IMR-90 (cell line): ENCODE results near the gene TMEM215. TPM values are rescaled to one million over a fixed set of nuclear protein-coding genes. Genes with fewer than 3 reads are reported as not detected.

Source experiments
- ATAC-seq: fragments of 200-7000 bp; cut with Tn5 transposase; 2 replicates; pipeline ENCODE4 v1.9.1; 2020; ENCODE audit warnings: low read depth, mild to moderate bottlenecking, moderate library complexity
- BruUV-seq: library from RNA; stranded (reverse); fragments of 400-500 nt; replicated peaks from 2 replicates; lab custom pipeline; 2021; lab: Mats Ljungman, UMichigan
- CTCF ChIA-PET: fragments of 300-600 bp; formaldehyde crosslinking; extraction: SDS; loops from one replicate; lab custom pipeline; 2021; ENCODE audit warnings: antibody characterized with exemption; lab: Yijun Ruan, JAX
- POLR2A ChIA-PET: fragments of 300-600 bp; sonication (Branson Sonifier 250); formaldehyde crosslinking; loops from one replicate; lab custom pipeline; 2022; ENCODE audit warnings: antibody characterized with exemption; ENCODE audit not compliant: unreplicated experiment; lab: Charles Lee
- DNase-seq: peaks from one replicate; pipeline ENCODE4 v3.0.0; 2013
- H2AFZ ChIP-seq: replicated peaks from 2 replicates; pipeline ENCODE3; 2013; ENCODE audit warnings: low read length, mild to moderate bottlenecking; ENCODE audit not compliant: poor library complexity
- H2AK5ac ChIP-seq: 2 replicates; pipeline ENCODE4 v1.6.1; 2013; ENCODE audit warnings: low read depth, low read length, inconsistent platforms
- H2AK9ac ChIP-seq: replicated peaks from 2 replicates; pipeline ENCODE3; 2013; ENCODE audit warnings: mild to moderate bottlenecking, low read depth, low read length, moderate library complexity; ENCODE audit not compliant: poor library complexity
- H2BK120ac ChIP-seq: 2 replicates; pipeline ENCODE4 v1.6.1; 2013; ENCODE audit warnings: low read depth, low read length, inconsistent platforms
- H2BK15ac ChIP-seq: 3 replicates; pipeline ENCODE4 v1.6.1; 2013; ENCODE audit warnings: low read depth, low read length, inconsistent platforms
- H2BK20ac ChIP-seq: 2 replicates; pipeline ENCODE4 v1.6.1; 2013; ENCODE audit warnings: low read depth, mild to moderate bottlenecking, inconsistent platforms, low read length, moderate library complexity
- H2BK5ac ChIP-seq: 2 replicates; pipeline ENCODE4 v1.6.1; 2013; ENCODE audit warnings: mild to moderate bottlenecking, low read depth, low read length, inconsistent platforms; ENCODE audit not compliant: poor library complexity, severe bottlenecking
- H3K14ac ChIP-seq: replicated peaks from 2 replicates; pipeline ENCODE4 v1.6.1; 2013; ENCODE audit warnings: low read depth, low read length, inconsistent platforms
- H3K18ac ChIP-seq: 2 replicates; pipeline ENCODE4 v1.6.1; 2013; ENCODE audit warnings: low read depth, low read length, control low read depth
- H3K23ac ChIP-seq: 2 replicates; pipeline ENCODE4 v1.6.1; 2013; ENCODE audit warnings: low read depth, low read length, inconsistent platforms
- H3K27ac ChIP-seq: 2 replicates; pipeline ENCODE4 v1.5.1; 2013; ENCODE audit warnings: mild to moderate bottlenecking, control low read depth, low read length; ENCODE audit not compliant: insufficient read depth
- H3K27me3 ChIP-seq: 2 replicates; pipeline ENCODE4 v1.6.1; 2013; ENCODE audit warnings: low read length; ENCODE audit not compliant: control insufficient read depth, insufficient read depth
- H3K36me3 ChIP-seq: 2 replicates; pipeline ENCODE4 v1.6.1; 2013; ENCODE audit warnings: low read length, mixed read lengths; ENCODE audit not compliant: control insufficient read depth, insufficient read depth
- H3K4ac ChIP-seq: 2 replicates; pipeline ENCODE4 v1.6.1; 2013; ENCODE audit warnings: low read depth, low read length, inconsistent platforms
- H3K4me1 ChIP-seq: 2 replicates; pipeline ENCODE4 v1.6.1; 2013; ENCODE audit warnings: low read length, mixed read lengths; ENCODE audit not compliant: control insufficient read depth, insufficient read depth
- H3K4me2 ChIP-seq: 2 replicates; pipeline ENCODE4 v1.6.1; 2013; ENCODE audit warnings: low read depth, mild to moderate bottlenecking, control low read depth, low read length, moderate library complexity
- H3K4me3 ChIP-seq: 2 replicates; pipeline ENCODE4 v1.5.1; 2013; ENCODE audit warnings: low read depth, mild to moderate bottlenecking, control low read depth, low read length, moderate library complexity; ENCODE audit not compliant: insufficient read depth
- H3K56ac ChIP-seq: 2 replicates; pipeline ENCODE4 v1.6.1; 2013; ENCODE audit warnings: low read length, inconsistent platforms; ENCODE audit not compliant: insufficient read depth; ENCODE audit errors: extremely low read depth
- H3K79me1 ChIP-seq, 2 experiments: 2 replicates each; pipeline ENCODE4 v1.6.1; 2013; ENCODE audit warnings: low read length in 2 of 2, inconsistent platforms in 1 of 2, low read depth in 1 of 2
- H3K9ac ChIP-seq: 2 replicates; pipeline ENCODE4 v1.6.1; 2013; ENCODE audit warnings: low read depth, low read length, control low read depth
- H3K9me1 ChIP-seq: 2 replicates; pipeline ENCODE4 v1.6.1; 2013; ENCODE audit warnings: low read length, inconsistent platforms; ENCODE audit not compliant: insufficient read depth
- H3K9me3 ChIP-seq: 2 replicates; pipeline ENCODE4 v1.6.1; 2013; ENCODE audit warnings: low read length; ENCODE audit not compliant: control insufficient read depth, insufficient read depth
- H4K20me1 ChIP-seq: 2 replicates; pipeline ENCODE4 v1.6.1; 2013; ENCODE audit warnings: low read length, inconsistent platforms; ENCODE audit not compliant: insufficient read depth
- H4K5ac ChIP-seq: 2 replicates; pipeline ENCODE4 v1.6.1; 2013; ENCODE audit warnings: mild to moderate bottlenecking, low read depth, low read length, control low read depth
- H4K8ac ChIP-seq, 2 experiments: 2 replicates each; pipeline ENCODE4 v1.6.1; 2013; ENCODE audit warnings: low read depth in 2 of 2, low read length in 2 of 2, control low read depth in 1 of 2, inconsistent platforms in 1 of 2
- H4K91ac ChIP-seq: 2 replicates; pipeline ENCODE4 v1.6.1; 2013; ENCODE audit warnings: low read depth, low read length, inconsistent platforms; ENCODE audit not compliant: insufficient read depth
- MAZ ChIP-seq: IDR thresholded peaks from 2 replicates; pipeline ENCODE4 v1.6.1; 2012; ENCODE audit warnings: low read depth, mild to moderate bottlenecking, low read length, improper control_type of control experiment, moderate library complexity, borderline replicate concordance
- MXI1 ChIP-seq: IDR thresholded peaks from 2 replicates; pipeline ENCODE4 v1.6.1; 2012; ENCODE audit warnings: low read depth, mild to moderate bottlenecking, low read length, moderate library complexity, borderline replicate concordance
- WGBS, 2 experiments: methylation state at CpG; one replicate each; pipeline versions ENCODE4 v1.1.5 to v1.1.7; 2013; ENCODE audit warnings: missing lambda C conversion rate in 2 of 2; ENCODE audit not compliant: insufficient read length in 1 of 2; ENCODE audit errors: extremely low coverage in 2 of 2; 5-methylcytosine and 5-hydroxymethylcytosine counted together
- dilution Hi-C: fragments of 300-500 bp; cut with HindIII; formaldehyde crosslinking; loops from one replicate; pipeline ENCODE4 v1.14.3; 2018; ENCODE audit warnings: low sequenced_read_pairs; ENCODE audit not compliant: unreplicated experiment
- in situ Hi-C: fragments of 300-500 bp; cut with MboI; formaldehyde crosslinking; loops from 3 replicates; pipeline ENCODE4 v1.14.3; 2019; ENCODE audit warnings: low sequenced_read_pairs, inconsistent platforms, mixed read lengths
- intact Hi-C: fragments of 100-400 bp; cut with micrococcal nuclease; formaldehyde crosslinking; loops from 2 replicates; pipeline ENCODE4 v1.10.0; 2022
- polyA plus RNA-seq, 3 experiments: library from polyadenylated mRNA; depleted of rRNA; stranded (reverse); fragments of >200 nt; gene quantifications; 2 replicates each; pipeline ENCODE4 v1.2.3, GENCODE V29; 2012; ENCODE audit warnings: low replicate concordance in 1 of 3
- total RNA-seq: library from RNA; depleted of rRNA; stranded (reverse); fragments of >200 nt; gene quantifications from 2 replicates; pipeline ENCODE4 v1.2.3, GENCODE V29; 2012

Gene TMEM215
- total and polyA plus RNA-seq, 2 of the 4 experiments (the other 2 are of a cell fraction), result not detected

DNA sequence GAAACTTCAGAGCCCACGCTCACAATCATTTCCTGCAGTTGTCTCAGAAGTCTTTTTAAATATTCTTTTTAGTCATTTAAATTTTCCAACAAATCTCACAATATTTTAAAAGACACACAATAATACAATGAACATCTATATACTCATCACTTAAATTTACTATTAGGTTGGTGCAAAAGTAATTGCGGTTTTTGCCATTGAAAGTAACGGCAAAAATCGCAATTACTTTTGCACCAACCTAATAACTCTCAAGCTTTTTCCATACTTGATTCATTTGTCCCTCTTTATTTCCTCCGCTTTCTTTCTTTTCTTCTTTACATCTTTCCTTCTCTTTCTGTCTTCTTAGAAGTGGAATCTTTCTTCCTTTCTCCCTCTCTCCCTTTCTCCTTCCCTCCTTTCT, 19.2 kb upstream of the TMEM215 start:
- POLR2A ChIA-PET, result no interaction called here
- WGBS, 2 experiments, result no CpG with 5 or more reads among the region's 5 CpGs
- BruUV-seq, result no TSS peak
- no peak for TF ChIP-seq MXI1
- no peak for TF ChIP-seq MAZ
- no peak overlapping the region for H3K9ac ChIP-seq
- H3K9me3 ChIP-seq, result no peaks in the 10 kb centered on the region
- intact Hi-C loops (no loop called here), in situ Hi-C loops (no loop called here), dilution Hi-C loops (no loop called here)
- H4K5ac ChIP-seq, result no peak overlapping the region
- no peaks in the 10 kb centered on the region for H3K4me1 ChIP-seq
- no peak overlapping the region for H2AK9ac ChIP-seq
- no peak overlapping the region for H3K18ac ChIP-seq
- no peak overlapping the region for H3K27ac ChIP-seq
- H3K4ac ChIP-seq, result no peak overlapping the region
- H2BK20ac ChIP-seq, result no peak overlapping the region
- DNase-seq (no peak), ATAC-seq (no peak)
- no peak overlapping the region for H3K56ac ChIP-seq
- no peaks in the 10 kb centered on the region for H4K20me1 ChIP-seq
- H2BK15ac ChIP-seq, result no peak overlapping the region
- H4K91ac ChIP-seq, result no peak overlapping the region
- no peak overlapping the region for H2BK5ac ChIP-seq
- no peak overlapping the region for H2AK5ac ChIP-seq
- CTCF ChIA-PET, result no interaction called here
- no peak overlapping the region for H3K4me3 ChIP-seq
- no peak overlapping the region for H3K23ac ChIP-seq
- H3K4me2 ChIP-seq, result no peak overlapping the region
- H4K8ac ChIP-seq, result no peak overlapping the region
- peaks cover 1% of the 10 kb centered on the region; the same call in 1 of the 2 replicates for H3K27me3 ChIP-seq
- H3K36me3 ChIP-seq, result no peaks in the 10 kb centered on the region
- no peak overlapping the region for H2AFZ ChIP-seq
- no peaks in the 10 kb centered on the region for H3K9me1 ChIP-seq
- no peak overlapping the region for H3K14ac ChIP-seq
- H3K79me1 ChIP-seq, result no peaks in the 10 kb centered on the region
- no peak overlapping the region for H2BK120ac ChIP-seq
